HG02678 (cell line): ENCODE data around the gene MGA.

Experiments
- ATAC-seq: cut with Tn5 transposase; IDR thresholded peaks from one replicate; pipeline ENCODE4 v1.9.1; 2021; ENCODE audit warnings: mild to moderate bottlenecking, moderate library complexity; ENCODE audit not compliant: unreplicated experiment

Gene MGA

DNA sequence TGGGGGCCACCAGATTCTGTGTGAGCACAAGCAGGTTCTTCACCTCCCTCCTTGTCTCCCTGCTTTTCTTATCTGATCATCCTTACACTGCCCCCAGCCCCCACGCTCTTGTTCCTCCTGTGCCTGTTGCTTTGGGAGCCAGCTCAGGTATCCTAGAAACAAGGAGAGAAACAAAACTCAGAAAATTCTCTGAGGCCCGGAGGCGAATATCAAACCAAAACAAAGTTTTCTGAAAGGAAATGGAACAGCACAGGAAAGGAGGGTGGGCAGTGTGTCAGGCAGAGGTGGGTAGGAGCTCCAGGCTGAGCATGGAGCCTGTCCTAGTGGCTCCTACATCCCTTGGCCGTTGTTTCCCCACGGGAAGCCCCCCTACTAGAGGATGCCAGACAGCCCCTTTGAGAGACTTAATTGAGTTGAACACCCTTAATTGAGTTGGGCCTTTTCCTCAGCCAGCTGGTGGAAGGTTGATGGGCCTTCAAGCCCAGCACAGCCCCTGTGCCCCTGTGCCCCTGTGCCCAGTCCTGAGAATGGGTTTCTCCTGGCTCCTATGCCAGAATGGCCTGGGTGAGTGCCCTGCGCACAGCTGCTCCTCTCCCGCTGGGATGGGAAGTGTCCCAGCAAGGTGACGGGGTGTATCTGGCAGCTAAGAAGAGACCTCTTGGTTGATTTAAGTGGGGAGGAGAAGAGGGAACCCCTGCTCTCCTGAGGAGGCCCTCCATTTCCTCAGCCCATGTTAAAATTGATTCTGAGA is 144.9 kb downstream of the MGA start:
- no peak for ATAC-seq

DNA sequence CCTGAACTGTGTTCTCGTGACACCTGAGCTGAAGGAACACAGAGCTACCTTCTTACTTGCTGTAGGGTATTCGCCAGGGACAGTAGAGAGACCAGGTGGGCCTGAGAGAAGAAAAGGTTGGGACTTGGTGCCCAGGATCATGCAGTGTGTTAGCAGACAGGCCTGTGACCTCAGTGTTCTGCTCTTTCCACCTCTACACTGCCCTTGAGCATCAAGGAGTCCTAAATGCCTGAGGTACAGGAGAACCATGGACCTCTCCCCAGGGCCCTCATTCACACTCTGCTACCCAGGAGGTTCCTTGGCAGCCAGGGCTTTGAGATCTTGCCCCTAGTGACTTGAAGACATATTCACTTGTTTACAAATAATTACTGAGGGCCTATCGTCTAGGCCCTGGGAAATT is 145.5 kb downstream of the MGA start:
- no peak for ATAC-seq

DNA sequence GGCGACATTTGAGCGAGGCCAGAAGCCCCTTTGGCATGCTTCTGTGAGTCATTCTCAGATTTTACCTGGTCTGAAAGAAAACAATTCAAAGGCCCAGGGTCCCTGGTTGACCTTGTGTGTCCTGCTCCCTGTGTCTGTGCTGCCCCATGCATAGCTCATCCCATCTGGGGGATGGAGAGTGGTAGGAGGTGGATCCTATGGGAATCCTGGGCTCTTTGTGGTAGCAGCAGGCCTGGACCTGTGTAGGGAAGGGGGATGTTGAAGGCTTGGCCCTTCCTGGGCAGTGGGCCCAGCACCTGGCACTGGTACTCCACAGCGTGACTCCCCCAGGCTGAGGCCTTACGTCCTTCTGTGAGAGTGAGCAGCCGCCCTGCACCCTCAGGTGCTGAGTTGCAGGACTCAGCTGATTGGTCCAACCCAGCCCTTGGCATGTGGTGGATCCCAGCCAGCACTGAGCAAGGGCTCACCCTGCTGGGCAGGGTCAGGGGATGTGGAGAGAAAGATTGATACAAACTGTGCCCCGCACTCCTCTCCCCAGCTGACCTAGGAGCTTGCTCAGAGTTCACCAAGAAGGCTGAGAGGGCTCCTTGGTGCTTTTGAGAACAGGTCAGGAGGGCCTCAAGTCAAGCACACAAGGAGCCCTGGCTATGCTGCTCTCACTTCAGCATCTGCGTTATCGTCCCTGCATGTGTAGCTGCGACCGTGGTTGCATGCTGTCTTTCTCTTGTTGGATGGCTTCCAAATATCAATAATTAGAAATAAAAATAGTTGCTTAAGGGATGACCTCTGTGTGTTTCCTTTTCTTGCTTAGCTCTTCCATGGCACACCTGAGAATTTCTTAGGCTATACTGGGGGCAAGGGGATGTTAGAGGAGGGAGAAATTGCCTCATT is 146.3 kb downstream of the MGA start:
- ATAC-seq: no peak

DNA sequence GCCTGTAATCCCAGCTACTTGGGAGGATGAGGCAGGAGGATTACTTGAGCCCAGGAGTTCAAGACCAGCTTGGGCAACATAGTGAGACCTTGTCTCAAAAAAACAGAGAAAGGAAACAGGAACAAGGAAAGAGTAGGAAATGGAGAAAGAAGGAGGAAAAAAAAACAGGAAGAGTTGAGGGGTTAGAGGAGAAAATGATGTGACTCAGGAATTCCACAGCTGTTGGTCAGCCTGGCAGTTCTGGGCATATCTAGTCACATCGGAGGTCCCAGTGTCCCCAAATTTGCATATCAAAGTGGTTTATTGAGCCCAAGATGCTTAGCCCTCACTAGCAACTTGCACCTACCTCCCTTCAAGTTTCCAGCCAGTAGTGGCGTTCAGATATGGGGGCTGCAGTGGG is 148.9 kb downstream of the MGA start:
- no peak for ATAC-seq

DNA sequence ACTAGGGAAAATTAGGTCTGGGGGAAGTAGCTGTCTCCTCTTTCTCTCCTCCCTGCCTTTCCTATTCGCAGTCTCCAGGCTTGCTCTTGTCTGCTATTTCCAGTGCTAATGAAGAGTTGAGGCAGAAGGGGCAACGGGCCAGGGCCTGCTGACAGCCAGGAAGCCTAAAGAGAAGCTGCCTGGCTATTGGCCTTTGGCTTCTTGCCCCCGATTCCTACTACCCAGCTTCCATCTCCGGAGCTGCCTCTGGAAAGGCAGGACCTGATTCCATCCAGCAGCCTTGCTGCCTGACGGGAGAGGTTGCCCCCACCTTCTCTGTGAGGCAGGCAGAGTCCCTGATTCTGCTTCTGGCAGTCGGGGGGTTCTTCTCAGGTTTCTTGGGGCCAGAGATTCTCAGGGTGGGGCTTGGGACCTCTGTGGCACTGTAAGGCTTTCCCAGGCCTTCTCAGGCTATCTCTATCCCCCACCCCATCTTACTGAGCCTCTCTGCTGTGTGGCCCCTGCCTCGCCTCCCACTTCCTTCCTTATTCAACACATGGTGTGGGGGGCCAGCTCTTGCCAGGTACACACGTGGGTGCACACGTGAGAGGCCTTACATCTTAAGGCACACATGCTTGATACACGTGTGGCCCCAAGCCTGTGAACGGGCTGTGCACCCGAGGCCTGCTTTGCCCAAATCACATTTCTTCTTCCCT is 149.5 kb downstream of the MGA start:
- ATAC-seq: no peak

DNA sequence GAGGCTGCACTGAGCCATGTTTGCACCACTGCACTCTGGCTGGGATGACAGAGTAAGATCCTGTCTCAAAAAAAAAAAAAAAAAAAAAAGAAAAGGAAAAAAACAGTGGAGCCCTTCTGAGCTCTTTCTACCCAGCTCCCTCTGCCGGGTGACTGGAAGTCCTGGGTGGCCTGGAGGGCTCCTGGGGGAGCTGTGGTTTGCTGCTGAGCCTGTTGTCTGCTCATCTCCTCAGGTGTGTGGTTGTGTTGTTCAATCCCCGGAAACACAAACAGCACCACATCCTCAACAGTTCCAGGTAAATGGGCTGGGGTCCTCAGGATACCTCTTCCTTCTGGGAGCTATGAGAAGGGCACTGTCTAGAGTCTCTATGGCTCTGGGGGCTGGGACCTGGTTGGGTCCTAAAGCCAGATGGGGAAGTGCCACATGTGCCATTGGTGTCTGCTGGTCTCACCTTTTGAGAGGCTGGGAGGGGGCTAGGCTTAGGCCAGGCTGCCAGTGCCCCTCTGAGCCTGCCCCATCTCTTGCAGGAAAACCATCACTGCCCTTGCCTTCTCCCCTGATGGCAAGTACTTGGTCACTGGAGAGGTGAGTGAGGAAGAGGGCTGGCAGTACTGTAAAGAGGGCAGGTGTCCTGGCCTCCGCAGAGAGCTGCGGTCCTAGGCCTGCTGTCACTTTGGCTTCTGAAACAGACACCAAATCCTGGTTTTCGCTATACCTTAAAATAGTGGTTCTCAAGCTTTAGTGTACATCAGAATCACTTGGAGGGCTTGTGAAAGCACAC is 150.6 kb downstream of the MGA start:
- ATAC-seq: no peak

DNA sequence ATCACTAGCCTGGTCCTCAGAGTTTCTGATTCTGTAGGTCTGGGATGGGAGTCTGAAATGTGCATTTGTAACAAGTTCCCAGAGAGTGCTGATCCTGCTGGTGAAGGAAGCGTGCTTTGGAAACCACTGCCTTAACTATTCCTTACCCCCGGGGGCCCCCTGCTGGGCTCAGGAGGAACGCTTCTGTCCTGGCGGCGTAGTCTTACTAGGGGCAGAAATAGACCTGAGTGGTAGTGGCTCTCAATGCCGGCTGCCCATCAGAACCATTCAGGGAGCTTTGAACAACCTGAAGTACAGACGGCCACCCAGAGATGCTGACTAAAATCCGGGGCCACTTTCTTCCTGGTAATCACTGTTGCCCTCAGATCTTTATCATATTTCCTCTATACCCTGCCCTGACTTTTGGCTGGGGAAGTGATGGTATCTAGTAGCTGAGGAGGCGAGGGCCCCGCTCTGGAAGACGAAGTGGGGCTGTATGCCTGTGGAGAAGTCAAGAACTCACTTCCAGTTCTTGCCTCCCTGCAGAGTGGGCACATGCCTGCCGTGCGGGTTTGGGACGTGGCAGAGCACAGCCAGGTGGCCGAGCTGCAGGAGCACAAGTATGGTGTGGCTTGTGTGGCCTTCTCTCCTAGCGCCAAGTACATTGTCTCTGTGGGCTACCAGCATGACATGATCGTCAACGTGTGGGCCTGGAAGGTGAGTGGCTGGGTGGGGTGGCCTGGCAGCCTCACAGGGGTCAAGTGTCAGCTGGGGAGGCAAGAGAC is 151.4 kb downstream of the MGA start:
- ATAC-seq: no peak

DNA sequence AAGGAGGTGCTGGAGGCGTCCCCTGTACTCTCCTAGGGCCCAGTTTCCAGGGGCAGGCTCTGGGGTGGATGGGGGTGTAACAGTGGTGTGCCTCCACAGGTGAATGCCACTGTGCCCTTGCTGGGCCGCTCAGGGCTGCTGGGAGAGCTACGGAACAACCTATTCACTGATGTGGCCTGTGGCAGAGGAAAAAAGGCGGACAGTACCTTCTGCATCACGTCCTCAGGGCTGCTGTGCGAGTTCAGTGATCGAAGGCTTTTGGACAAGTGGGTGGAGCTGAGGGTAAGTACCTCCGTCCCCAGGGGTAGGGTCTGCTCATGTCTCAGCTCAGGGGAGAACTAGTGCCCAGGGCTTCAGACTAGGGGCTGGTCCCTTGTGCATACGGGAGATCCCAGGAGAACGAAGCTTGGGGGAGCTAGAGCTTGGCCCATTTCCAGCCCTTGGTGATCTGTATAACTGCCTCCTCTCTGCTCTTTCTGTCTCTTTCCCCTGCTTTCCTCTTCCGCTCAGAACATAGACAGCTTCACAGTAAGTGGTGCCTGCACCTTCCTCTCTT is 152.7 kb downstream of the MGA start:
- no peak for ATAC-seq

DNA sequence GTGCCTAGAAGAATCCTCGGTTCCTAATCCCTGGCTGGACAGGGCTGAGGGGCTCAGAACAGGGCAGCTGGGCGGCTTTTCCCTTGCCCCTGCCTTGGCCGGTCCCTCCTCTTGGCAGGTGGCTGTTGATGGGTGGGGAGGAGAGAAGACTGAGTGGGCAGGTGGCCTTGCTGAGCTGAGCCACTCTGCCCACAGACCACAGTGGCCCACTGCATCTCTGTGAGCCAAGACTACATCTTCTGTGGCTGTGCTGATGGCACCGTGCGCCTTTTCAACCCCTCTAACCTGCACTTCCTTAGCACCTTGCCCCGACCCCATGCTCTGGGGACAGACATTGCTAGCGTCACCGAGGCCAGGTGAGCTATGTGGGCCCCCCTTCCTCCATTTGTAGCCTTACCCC is 153.2 kb downstream of the MGA start:
- ATAC-seq: no peak

DNA sequence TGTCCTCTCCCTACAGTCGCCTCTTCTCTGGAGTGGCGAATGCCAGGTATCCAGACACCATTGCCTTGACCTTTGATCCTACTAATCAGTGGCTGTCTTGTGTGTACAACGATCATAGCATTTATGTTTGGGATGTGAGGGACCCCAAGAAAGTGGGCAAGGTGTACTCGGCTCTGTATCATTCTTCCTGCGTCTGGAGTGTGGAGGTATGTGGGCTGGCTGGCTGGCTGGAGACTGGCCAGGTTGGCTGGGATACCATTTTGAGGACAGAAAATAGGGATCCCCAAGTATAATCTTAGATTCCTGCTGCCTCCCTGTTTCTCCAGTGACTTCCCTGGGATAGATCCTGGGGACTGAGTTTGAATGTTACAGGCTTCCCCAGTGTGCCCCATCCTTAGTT is 154.3 kb downstream of the MGA start:
- no peak for ATAC-seq

DNA sequence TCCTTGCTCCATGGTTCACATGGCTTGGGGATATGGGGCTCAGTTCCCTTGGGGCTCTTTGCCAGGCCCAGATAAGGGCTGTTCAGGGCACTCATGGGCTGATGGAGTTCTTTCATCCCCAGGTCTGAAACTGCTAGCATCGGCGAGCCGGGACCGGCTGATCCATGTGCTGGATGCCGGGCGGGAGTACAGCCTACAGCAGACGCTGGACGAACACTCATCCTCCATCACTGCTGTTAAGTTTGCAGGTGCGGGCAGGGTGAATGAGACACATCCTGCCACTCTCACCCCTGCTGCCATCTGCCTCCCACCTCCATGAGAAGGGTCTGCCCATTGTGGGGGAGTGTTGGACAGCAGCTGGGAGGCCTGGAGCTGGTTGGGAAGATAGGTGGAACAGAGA is 156.6 kb downstream of the MGA start:
- ATAC-seq: no peak

DNA sequence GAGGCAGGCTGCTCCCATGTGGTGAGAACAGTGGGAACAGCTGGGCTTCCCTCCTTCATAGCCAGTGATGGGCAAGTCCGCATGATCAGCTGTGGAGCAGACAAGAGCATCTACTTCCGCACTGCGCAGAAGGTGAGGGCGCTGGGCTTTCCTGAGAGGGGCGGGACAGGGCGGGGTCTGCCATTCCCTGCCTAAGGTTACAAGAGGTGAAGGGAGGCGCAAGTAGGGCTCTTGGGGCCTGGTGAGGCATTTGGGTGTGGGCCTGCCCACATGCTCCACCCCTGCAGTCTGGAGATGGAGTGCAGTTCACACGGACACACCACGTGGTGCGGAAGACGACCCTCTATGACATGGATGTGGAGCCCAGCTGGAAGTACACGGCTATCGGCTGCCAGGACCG is 157.1 kb downstream of the MGA start:
- ATAC-seq: no peak

DNA sequence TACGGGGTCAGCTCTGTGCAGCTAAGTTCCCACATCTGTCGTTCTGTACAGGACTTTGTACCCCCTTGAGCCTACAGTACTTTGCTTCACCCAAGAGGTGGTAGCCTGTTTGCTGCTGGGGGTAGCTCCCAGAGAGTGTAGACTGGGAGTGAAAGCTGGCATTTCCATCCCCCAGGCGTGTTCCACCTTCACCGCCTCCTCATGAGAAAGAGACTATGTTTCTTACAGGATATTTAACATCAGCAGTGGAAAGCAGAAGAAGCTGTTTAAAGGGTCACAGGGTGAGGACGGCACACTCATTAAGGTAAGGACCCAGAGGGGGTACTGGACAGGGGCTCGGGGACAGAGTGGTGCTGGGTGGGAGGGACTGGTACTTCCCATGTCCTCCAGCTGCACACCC is 157.6 kb downstream of the MGA start:
- no peak for ATAC-seq

DNA sequence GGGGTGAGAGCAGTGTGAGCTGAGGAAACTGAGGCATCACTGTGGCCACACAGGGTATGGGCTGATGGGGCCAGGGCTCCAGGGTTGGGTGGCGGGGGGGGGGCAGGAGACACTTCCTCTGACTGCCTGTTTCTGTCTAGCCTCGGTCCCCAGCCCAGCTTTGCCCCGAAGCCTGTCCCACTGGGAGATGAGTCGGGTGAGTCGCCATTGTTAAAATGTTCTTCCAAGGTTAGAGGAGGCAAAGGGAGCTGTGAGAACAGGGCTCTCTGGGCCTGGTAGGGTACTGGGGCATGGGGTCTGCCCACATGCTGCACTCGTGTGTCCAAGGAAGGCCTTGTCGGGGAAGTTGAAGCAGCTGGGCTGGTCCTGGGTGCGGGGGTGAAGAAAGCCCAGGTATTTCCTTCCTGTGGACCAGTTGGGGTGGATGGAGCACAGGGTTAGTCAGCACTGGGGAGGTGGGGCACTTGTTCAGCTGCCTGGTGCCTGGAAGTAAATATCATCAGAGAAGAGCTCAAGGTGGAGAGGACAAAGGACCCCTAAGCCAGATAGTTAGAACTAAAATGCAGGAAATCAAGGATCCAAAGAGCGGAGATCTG is 159.3 kb downstream of the MGA start:
- ATAC-seq: no peak

DNA sequence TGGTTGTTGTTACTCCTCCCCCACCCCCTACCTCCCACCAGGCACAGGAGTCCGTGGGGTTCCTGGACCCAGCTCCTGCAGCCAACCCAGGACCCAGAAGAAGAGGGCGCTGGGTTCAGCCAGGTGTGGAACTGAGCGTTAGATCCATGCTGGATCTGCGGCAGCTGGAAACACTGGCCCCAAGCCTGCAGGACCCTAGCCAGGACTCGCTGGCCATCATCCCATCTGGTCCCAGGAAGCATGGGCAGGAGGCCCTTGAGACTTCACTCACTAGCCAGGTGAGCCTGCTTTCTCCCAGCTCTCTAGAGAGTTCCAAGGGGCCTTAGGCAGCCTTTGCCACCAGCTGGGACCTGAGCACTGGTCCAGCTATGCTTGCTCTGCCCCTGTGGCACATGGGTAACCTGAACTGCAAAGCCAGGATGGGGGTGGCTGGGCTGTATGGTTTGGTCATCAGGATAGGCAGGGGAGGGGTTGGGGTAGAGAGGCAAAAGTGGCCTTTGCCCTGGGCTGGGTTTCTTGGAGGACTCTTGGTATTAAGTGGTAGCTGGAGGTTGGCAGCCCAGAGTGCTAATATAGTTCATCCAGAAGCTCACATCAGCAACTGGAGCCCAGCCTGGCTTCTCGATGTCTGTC is 160.7 kb downstream of the MGA start:
- ATAC-seq: no peak

DNA sequence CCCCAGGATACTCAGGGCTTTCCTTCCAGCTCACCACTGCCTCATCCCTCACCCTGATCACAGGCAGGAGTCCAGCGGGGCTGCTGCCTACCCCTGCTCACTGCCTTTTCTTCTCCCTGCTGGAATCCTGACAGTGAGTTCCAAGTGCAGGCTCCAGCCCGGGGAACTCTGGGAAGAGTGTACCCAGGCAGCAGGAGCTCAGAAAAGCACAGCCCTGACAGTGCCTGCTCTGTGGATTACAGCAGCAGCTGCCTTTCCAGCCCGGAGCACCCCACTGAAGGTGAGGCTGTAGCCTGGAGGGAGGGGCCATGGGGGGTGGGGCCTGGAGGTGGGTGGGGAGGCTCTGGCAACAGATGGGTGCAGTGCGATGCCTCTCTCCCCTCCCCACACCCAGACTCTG is 161.6 kb downstream of the MGA start:
- no peak for ATAC-seq

DNA sequence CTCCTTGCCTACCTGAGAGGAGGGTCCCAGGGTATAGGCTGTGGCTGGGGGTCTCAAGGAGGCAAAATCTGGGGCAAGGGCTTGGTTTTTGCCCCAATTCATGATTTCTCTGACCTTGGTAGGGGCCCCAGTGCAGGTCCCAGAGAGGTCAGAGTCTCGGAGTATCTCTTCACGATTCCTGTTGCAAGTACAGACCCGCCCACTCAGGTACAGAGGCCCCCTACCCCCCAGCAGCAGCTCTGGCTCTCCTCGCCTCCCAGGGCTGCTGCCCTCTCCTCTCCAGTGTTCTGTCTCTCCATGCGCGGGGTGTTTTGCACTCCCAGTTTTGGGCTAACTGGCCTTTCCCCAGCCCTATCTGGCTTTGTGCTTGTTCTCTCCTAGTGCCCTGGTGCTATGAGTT is 162.3 kb downstream of the MGA start:
- ATAC-seq: no peak
